GM18499 (cell line): ENCODE data around the gene TSFM.

Experiments used
- ATAC-seq: cut with Tn5 transposase; IDR thresholded peaks from one replicate; pipeline ENCODE4 v1.9.1; 2021; ENCODE audit warnings: moderate number of reproducible peaks; ENCODE audit not compliant: insufficient read depth, unreplicated experiment

Gene TSFM

GRCh38 chr12:57826966-57827365 lies 44.4 kb downstream of the TSFM start:
- no peak for ATAC-seq

GRCh38 chr12:57829025-57829777 lies 46.6 kb downstream of the TSFM start:
- no peak for ATAC-seq

GRCh38 chr12:57830393-57830792 lies 47.8 kb downstream of the TSFM start:
- no peak for ATAC-seq

GRCh38 chr12:57832966-57833365 lies 50.4 kb downstream of the TSFM start:
- no peak for ATAC-seq

- ATAC-seq, result no peak
Measured at GRCh38 chr12:57833672-57834071, 51.1 kb downstream of the TSFM start.

GRCh38 chr12:57834086-57834876 lies 51.7 kb downstream of the TSFM start:
- no peak for ATAC-seq

GRCh38 chr12:57835366-57836288 lies 53.0 kb downstream of the TSFM start:
- no peak for ATAC-seq

- peak; percentile 35 for ATAC-seq
Measured at GRCh38 chr12:57836442-57837375, 54.1 kb downstream of the TSFM start.

GRCh38 chr12:57837864-57838562 lies 55.4 kb downstream of the TSFM start:
- no peak for ATAC-seq

GRCh38 chr12:57838594-57839302 lies 56.2 kb downstream of the TSFM start:
- no peak for ATAC-seq

GRCh38 chr12:57839996-57840395 lies 57.4 kb downstream of the TSFM start:
- no peak for ATAC-seq

- no peak for ATAC-seq
Measured at GRCh38 chr12:57840726-57841125, 58.1 kb downstream of the TSFM start.

GRCh38 chr12:57841445-57841844 lies 58.9 kb downstream of the TSFM start:
- no peak for ATAC-seq

- ATAC-seq, result no peak
Measured at GRCh38 chr12:57842342-57843294, 60.0 kb downstream of the TSFM start.

GRCh38 chr12:57844709-57845477 lies 62.3 kb downstream of the TSFM start:
- ATAC-seq, result no peak

- no peak for ATAC-seq
Measured at GRCh38 chr12:57845478-57846284, 63.1 kb downstream of the TSFM start.
